ENCODE results near the gene GP9. TPM values are rescaled to one million over a fixed set of nuclear protein-coding genes. Genes with fewer than 3 reads are reported as not detected.

Gene GP9
- total RNA-seq, 2 experiments from 2014 or later, result not detected

DNA sequence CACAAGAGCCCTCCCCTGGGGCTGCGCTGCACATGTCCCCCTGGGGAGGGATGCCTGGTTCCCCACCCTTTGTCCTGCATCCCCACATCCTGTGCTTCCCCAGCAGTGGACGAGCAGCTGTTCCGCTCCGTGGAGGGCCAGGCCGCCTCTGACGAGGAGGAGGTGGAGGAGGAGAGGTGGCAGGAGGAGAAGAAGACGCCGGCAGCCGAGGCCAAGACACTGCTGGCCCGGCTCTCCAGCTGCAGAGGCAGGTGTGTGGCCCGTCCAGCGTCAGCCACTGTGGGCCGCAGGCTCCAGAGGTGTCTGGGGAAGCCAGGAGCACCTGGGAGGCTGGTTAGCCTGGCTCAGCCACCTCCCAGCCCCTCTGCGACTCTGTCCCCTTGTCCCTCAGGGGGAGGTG, 27.9 kb upstream of the GP9 start:
- Histone ChIP-seq H3K9me2 (ENCODE audit: insufficient read depth, low read length) (no peaks in the 10 kb centered on the region), H3K27ac (ENCODE audit: low read depth, low read length, poor library complexity, severe bottlenecking) (no peak overlapping the region), H3K79me2 (ENCODE audit: insufficient read depth, low read depth, low read length) (no peaks in the 10 kb centered on the region), H3K4me1 (ENCODE audit: insufficient read depth, low read length, poor library complexity, severe bottlenecking) (no peaks in the 10 kb centered on the region), H3K4me3 (ENCODE audit: low read depth, low read length, poor library complexity, severe bottlenecking) (no peak overlapping the region), H2AFZ (ENCODE audit: low read length) (no peak overlapping the region), H3K36me3 (ENCODE audit: insufficient read depth, low read length) (no peaks in the 10 kb centered on the region), H4K20me1 (ENCODE audit: insufficient read depth, low read length) (no peaks in the 10 kb centered on the region), H3K4me2 (ENCODE audit: low read length) (no peak overlapping the region), H3K9me3 (ENCODE audit: low read length) (0 out of 2 replicates have a peak, but pooled peaks cover 7% of the 10 kb centered on the region)
- POLR2A ChIA-PET, result no interaction called here
- intact Hi-C loops (cut with micrococcal nuclease; ENCODE audit: unreplicated experiment), result no loop called here
- DNase-seq (ENCODE audit: low spot score), result no peak
- CTCF ChIA-PET (ENCODE audit: unreplicated experiment), result no interaction called here
- TF ChIP-seq EZH2phosphoT487 (IDR thresholded peaks at IDR 0.05; ENCODE audit: borderline replicate concordance, low read depth, low read length), result no peak
- TF ChIP-seq, protein P1, sequence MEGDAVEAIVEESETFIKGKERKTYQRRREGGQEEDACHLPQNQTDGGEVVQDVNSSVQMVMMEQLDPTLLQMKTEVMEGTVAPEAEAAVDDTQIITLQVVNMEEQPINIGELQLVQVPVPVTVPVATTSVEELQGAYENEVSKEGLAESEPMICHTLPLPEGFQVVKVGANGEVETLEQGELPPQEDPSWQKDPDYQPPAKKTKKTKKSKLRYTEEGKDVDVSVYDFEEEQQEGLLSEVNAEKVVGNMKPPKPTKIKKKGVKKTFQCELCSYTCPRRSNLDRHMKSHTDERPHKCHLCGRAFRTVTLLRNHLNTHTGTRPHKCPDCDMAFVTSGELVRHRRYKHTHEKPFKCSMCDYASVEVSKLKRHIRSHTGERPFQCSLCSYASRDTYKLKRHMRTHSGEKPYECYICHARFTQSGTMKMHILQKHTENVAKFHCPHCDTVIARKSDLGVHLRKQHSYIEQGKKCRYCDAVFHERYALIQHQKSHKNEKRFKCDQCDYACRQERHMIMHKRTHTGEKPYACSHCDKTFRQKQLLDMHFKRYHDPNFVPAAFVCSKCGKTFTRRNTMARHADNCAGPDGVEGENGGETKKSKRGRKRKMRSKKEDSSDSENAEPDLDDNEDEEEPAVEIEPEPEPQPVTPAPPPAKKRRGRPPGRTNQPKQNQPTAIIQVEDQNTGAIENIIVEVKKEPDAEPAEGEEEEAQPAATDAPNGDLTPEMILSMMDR (conservative IDR thresholded peaks at IDR 0.05; ENCODE audit: low read length), result no peak
- BruUV-seq (replicated peaks), result no TSS peak

DNA sequence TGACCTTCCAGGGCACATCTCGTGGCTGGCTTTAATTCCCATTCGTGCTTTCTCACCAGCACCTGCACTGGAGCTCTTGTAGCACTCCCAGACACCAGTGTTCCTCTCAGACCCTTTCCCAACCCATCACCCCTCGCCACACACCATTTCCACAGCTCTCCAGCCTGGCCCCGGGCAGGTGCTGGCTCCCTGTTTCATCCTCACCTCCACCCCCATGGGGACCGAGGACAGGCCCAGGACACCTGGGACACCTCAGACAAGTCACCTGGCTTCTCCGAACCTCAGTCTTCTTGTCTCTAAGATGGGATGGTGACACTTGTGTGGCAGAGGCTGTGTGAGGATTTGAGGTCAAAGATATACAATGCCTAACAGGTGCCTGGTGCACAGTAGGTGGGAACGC, 27.4 kb upstream of the GP9 start:
- Histone ChIP-seq H3K27ac (ENCODE audit: low read depth, low read length, poor library complexity, severe bottlenecking) (no peak overlapping the region), H3K9me3 (ENCODE audit: low read length) (0 out of 2 replicates have a peak, but pooled peaks cover 7% of the 10 kb centered on the region), H3K36me3 (ENCODE audit: insufficient read depth, low read length) (no peaks in the 10 kb centered on the region), H3K4me1 (ENCODE audit: insufficient read depth, low read length, poor library complexity, severe bottlenecking) (no peaks in the 10 kb centered on the region), H3K79me2 (ENCODE audit: insufficient read depth, low read depth, low read length) (no peaks in the 10 kb centered on the region), H3K4me2 (ENCODE audit: low read length) (no peak overlapping the region), H3K9me2 (ENCODE audit: insufficient read depth, low read length) (no peaks in the 10 kb centered on the region), H3K4me3 (ENCODE audit: low read depth, low read length, poor library complexity, severe bottlenecking) (no peak overlapping the region), H4K20me1 (ENCODE audit: insufficient read depth, low read length) (no peaks in the 10 kb centered on the region), H2AFZ (ENCODE audit: low read length) (no peak overlapping the region)
- ChIA-PET CTCF (ENCODE audit: unreplicated experiment) (no interaction called here), POLR2A (no interaction called here)
- TF ChIP-seq, protein P1 (conservative IDR thresholded peaks at IDR 0.05; ENCODE audit: low read length), result no peak
- TF ChIP-seq EZH2phosphoT487 (IDR thresholded peaks at IDR 0.05; ENCODE audit: borderline replicate concordance, low read depth, low read length), result no peak
- BruUV-seq (replicated peaks), result no TSS peak
- no peak for DNase-seq (ENCODE audit: low spot score)
- intact Hi-C loops (cut with micrococcal nuclease; ENCODE audit: unreplicated experiment), result no loop called here

- H3K36me3 ChIP-seq (ENCODE audit: insufficient read depth, low read length), result no peaks in the 10 kb centered on the region
- no peak overlapping the region for H3K27ac ChIP-seq (ENCODE audit: low read depth, low read length, poor library complexity, severe bottlenecking)
- BruUV-seq (replicated peaks), result no TSS peak
- H3K4me1 ChIP-seq (ENCODE audit: insufficient read depth, low read length, poor library complexity, severe bottlenecking), result no peaks in the 10 kb centered on the region
- no peak overlapping the region for H3K4me3 ChIP-seq (ENCODE audit: low read depth, low read length, poor library complexity, severe bottlenecking)
- H3K4me2 ChIP-seq (ENCODE audit: low read length), result no peak overlapping the region
- no peaks in the 10 kb centered on the region for H4K20me1 ChIP-seq (ENCODE audit: insufficient read depth, low read length)
- no peak overlapping the region for H2AFZ ChIP-seq (ENCODE audit: low read length)
- no peak for DNase-seq (ENCODE audit: low spot score)
- ChIA-PET CTCF (ENCODE audit: unreplicated experiment) (no interaction called here), POLR2A (interaction anchor here (0.7 to 1.0 kb wide), 2 partner anchors 67 to 301 kb away, joined by 3 read pairs; no protein-coding TSS in a partner anchor)
- no peaks in the 10 kb centered on the region for H3K9me2 ChIP-seq (ENCODE audit: insufficient read depth, low read length)
- intact Hi-C loops (cut with micrococcal nuclease; ENCODE audit: unreplicated experiment), result no loop called here
- 0 out of 2 replicates have a peak, but pooled peaks cover 7% of the 10 kb centered on the region for H3K9me3 ChIP-seq (ENCODE audit: low read length)
- no peaks in the 10 kb centered on the region for H3K79me2 ChIP-seq (ENCODE audit: insufficient read depth, low read depth, low read length)
- TF ChIP-seq, protein P1 (conservative IDR thresholded peaks at IDR 0.05; ENCODE audit: low read length), result no peak
- TF ChIP-seq EZH2phosphoT487 (IDR thresholded peaks at IDR 0.05; ENCODE audit: borderline replicate concordance, low read depth, low read length), result no peak
These were observed 26.8 kb upstream of the GP9 start for GRCh38 chr3:129033633-129034321.
